Nephron progenitor cell (in vitro differentiated cells): ENCODE results near the gene TOP3B.

ENCODE experiments used
- DNase-seq: peaks from one replicate; pipeline ENCODE4 v3.0.0; 2021
- H3K27ac Mint-ChIP-seq: 2 replicates; pipeline ENCODE4 v1.8.0; 2021; ENCODE audit warnings: mild to moderate bottlenecking, moderate library complexity, mixed read lengths
- H3K27me3 Mint-ChIP-seq: 2 replicates; pipeline ENCODE4 v1.8.0; 2021; ENCODE audit warnings: mild to moderate bottlenecking, low read depth, mixed read lengths; ENCODE audit not compliant: poor library complexity
- H3K36me3 Mint-ChIP-seq: 2 replicates; pipeline ENCODE4 v1.8.0; 2021; ENCODE audit warnings: low read depth, mixed read lengths
- H3K4me1 Mint-ChIP-seq: 2 replicates; pipeline ENCODE4 v1.8.0; 2021; ENCODE audit warnings: mixed read lengths
- H3K4me3 Mint-ChIP-seq: 2 replicates; pipeline ENCODE4 v1.8.0; 2021; ENCODE audit warnings: mild to moderate bottlenecking, moderate library complexity, mixed read lengths
- H3K9me3 Mint-ChIP-seq: 2 replicates; pipeline ENCODE4 v1.8.0; 2021; ENCODE audit warnings: mild to moderate bottlenecking, moderate library complexity, mixed read lengths
- CTCF ChIP-seq: fragments of 200-600 bp; sonication (generic); IDR thresholded peaks from 2 replicates; pipeline ENCODE4 v1.5.0; 2021; ENCODE audit warnings: antibody characterized with exemption

Gene TOP3B

DNA sequence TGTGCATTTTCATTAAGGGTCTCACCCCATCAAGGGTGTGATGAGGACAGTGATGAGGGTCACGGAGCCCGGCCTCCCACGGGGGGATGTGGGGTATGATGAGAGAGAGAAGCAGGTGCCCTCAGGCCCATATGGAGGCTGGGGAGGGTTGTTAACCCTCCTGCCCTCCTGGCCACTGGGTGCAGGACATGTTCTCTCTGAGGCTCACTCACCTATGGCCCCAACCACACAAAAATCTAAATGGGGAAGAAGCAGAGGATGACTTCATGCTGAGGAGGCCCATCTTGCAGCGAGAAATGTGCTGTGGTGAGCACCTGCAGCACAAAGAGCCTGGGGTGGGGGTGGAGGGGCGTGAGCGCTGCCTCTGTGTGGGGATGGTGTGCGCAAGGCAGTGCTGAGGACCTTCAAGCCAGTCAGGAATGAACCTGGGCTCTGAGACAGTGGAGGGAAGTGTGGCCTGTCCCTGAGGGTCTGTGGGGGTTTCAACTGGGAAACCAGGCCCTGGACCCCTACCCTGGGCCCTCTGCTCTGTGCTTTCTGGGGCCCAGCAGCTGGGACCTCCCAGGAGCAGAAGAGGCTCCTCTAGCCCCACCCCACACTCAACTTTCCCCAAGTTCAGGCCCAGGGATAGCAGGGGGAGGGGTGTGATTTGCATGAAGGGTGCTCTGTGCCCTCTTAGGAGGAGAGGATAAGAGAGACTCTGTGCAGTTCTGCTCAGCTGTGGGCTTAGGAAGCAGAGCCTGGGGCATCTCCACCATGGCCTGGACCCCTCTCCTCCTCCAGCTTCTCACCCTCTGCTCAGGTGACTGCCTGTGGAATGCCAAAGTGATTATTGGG is 43.0 kb upstream of the TOP3B start:
- H3K4me3 Mint-ChIP-seq: no peak overlapping the region
- no peak overlapping the region for H3K27ac Mint-ChIP-seq
- no peaks in the 10 kb centered on the region for H3K9me3 Mint-ChIP-seq
- no peaks in the 10 kb centered on the region for H3K36me3 Mint-ChIP-seq
- TF ChIP-seq CTCF: no peak
- peaks cover 9% of the 10 kb centered on the region for H3K4me1 Mint-ChIP-seq
- DNase-seq: no peak
- H3K27me3 Mint-ChIP-seq: peaks cover 14% of the 10 kb centered on the region

DNA sequence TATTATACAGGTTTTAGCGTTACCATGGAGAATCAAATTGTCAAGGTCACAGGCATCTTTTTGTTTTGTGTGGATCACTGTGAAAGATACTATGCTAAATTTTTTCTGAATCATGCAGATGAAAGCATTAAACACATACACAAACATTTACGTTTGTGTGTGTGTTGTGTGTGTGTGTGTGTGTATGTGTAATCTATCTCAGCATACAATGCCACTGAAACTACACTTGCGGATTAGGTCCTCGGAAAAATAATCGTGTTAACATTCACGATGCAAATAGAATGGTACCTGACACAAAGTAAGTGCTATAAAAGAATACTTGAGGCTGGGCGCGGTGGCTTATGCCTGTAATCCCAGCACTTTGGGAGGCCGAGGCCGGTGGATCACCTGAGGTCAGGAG is 41.9 kb upstream of the TOP3B start:
- Mint-ChIP-seq H3K27ac (no peak overlapping the region), H3K9me3 (no peaks in the 10 kb centered on the region), H3K4me1 (peaks cover 16% of the 10 kb centered on the region), H3K27me3 (peaks cover 16% of the 10 kb centered on the region), H3K36me3 (no peaks in the 10 kb centered on the region), H3K4me3 (no peak overlapping the region)
- no peak for DNase-seq
- TF ChIP-seq CTCF: no peak

DNA sequence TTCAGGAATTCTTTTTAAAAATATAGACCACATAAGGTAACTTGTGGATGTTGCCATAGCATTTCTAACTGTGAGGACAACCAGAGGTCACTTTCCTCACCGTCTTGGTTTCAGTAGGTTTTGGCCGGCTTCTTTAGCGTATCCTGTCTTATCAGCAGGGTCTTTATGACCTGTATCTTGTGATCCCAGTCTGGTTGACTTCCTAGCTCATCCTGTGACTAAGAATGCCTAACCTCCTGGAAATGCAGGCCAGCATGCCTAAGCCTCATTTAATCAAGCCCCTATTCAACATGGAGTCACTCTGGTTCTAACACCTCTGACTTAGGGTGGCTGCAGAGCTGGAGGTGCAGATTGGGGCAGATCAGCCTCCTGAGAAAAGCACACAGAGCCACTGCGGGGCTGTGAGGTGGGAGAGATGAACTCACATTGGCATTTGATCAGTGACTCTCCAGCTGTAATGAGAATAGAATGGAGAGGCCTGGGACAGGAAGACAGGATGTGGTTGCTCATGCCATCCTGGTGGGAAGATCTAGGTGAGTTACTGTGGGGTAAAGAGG is 41.1 kb upstream of the TOP3B start:
- Mint-ChIP-seq H3K9me3 (no peaks in the 10 kb centered on the region), H3K4me3 (no peak overlapping the region), H3K36me3 (no peaks in the 10 kb centered on the region), H3K27ac (no peak overlapping the region), H3K27me3 (peaks cover 16% of the 10 kb centered on the region), H3K4me1 (peaks cover 16% of the 10 kb centered on the region)
- DNase-seq: no peak
- no peak for TF ChIP-seq CTCF

DNA sequence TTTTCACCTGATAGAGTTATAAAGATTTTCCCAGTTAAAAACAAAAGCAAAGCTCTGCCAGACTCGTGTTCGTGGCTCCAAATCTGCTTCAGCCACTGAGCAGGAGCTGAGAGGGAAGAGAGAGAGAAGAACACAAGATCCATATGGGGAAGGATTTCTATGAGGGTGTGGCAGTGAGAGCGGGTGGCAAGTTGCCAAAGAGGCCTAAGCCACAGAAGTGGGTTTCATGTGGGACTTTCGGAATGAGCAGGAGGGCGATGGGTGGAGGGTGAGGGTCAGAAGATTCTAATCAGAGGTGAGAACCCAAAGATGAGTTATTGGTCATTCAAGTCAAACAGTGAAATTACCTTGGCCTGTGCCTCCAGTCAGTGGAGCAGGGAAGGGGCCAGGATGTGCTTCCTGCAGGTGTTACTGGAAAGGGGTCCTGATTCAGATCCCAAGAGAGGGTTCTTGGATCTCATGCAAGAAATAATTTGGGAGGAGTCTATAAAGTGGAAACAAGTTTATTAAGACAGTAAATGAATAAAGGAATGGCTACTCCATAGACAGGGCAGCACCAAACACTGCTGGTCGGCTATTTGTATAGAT is 40.5 kb upstream of the TOP3B start:
- Mint-ChIP-seq H3K27me3 (peaks cover 17% of the 10 kb centered on the region), H3K4me1 (peaks cover 16% of the 10 kb centered on the region), H3K27ac (no peak overlapping the region), H3K4me3 (no peak overlapping the region), H3K9me3 (no peaks in the 10 kb centered on the region), H3K36me3 (no peaks in the 10 kb centered on the region)
- TF ChIP-seq CTCF: no peak
- no peak for DNase-seq

DNA sequence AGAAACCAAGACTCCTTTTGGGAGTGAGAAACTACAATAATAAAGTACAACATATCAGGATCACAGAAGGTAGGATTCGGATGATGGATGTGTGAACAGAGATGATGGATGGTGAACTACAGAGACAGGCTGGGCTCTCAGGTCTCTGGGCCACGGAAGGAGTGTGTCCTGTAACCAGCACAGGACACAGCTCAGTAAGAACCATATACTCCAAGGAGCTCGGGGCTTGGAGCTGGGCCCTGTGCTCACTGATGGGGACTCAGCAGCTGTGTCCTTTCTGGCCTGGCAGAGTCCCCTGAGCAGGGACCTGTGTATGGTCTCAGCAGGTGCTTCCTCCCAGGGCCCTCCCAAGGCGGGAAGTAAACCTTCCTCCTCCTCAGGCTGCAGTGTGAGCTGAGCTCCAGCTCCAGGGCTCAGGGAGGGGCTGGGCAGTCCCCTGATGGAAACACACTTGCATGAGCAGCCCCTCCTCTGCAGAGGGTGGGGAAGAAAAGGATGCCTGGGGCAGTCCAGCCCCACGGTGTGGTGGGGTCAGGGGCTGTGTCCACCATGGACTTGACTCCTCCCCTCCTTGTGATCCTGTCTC is 39.8 kb upstream of the TOP3B start:
- Mint-ChIP-seq H3K4me3 (no peak overlapping the region), H3K27me3 (peaks cover 18% of the 10 kb centered on the region), H3K9me3 (no peaks in the 10 kb centered on the region), H3K27ac (no peak overlapping the region), H3K36me3 (no peaks in the 10 kb centered on the region), H3K4me1 (peaks cover 16% of the 10 kb centered on the region)
- no peak for TF ChIP-seq CTCF
- no peak for DNase-seq
